H1 (cell line): ENCODE measurements around the gene ENSA. TPM values are rescaled to one million over a fixed set of nuclear protein-coding genes. Genes with fewer than 3 reads are reported as not detected.
"Not testable (repeated sequence)": the region's sequence is repeated elsewhere in the genome, so short reads cannot be mapped to it uniquely, and the experiment has no call there.

ENCODE experiments used
- CTCF ChIA-PET: fragments of 300-600 bp; sonication (Branson Sonifier 250); formaldehyde crosslinking; loops from one replicate; lab custom pipeline; 2021; ENCODE audit not compliant: partially characterized antibody; lab: Charles Lee
- POLR2A ChIA-PET: fragments of 300-600 bp; sonication (Branson Sonifier 250); formaldehyde crosslinking; loops from one replicate; lab custom pipeline; 2021; ENCODE audit warnings: inconsistent platforms; ENCODE audit not compliant: partially characterized antibody; lab: Charles Lee
- DNase-seq, 2 experiments: peaks; one replicate each; pipeline versions ENCODE4 v3.0.0 to v3.0.0-alpha.2; 2010 to 2022; ENCODE audit warnings: low spot score in 2 of 2, low read depth in 1 of 2, mixed read lengths in 1 of 2
- FAIRE-seq: peaks from 2 replicates; lab custom pipeline; 2011; peaks lifted over from hg19 to GRCh38; lab: Jason Lieb, UNC
- H2AFZ ChIP-seq: 2 replicates; pipeline ENCODE4 v1.8.1; 2012; ENCODE audit warnings: low read length, inconsistent platforms
- H2AK5ac ChIP-seq: 2 replicates; pipeline ENCODE4 v1.6.1; 2013; ENCODE audit warnings: low read depth, low read length
- H2BK120ac ChIP-seq: replicated peaks from 2 replicates; pipeline ENCODE3; 2013; ENCODE audit warnings: low read depth, low read length, inconsistent platforms
- H2BK12ac ChIP-seq: 2 replicates; pipeline ENCODE4 v1.6.1; 2013; ENCODE audit warnings: low read depth, low read length
- H2BK15ac ChIP-seq: 2 replicates; pipeline ENCODE4 v1.6.1; 2013; ENCODE audit warnings: low read length
- H2BK20ac ChIP-seq: 2 replicates; pipeline ENCODE4 v1.6.1; 2013; ENCODE audit warnings: low read length
- H2BK5ac ChIP-seq: 2 replicates; pipeline ENCODE4 v1.6.1; 2013; ENCODE audit warnings: low read depth, low read length
- H3K14ac ChIP-seq: 2 replicates; pipeline ENCODE4 v1.6.1; 2013; ENCODE audit warnings: inconsistent platforms; ENCODE audit not compliant: insufficient read length
- H3K18ac ChIP-seq: 2 replicates; pipeline ENCODE4 v1.6.1; 2013; ENCODE audit warnings: low read length; ENCODE audit errors: extremely low read depth
- H3K23ac ChIP-seq: 2 replicates; pipeline ENCODE4 v1.6.1; 2013; ENCODE audit warnings: inconsistent platforms; ENCODE audit not compliant: insufficient read length
- H3K23me2 ChIP-seq: 2 replicates; pipeline ENCODE4 v1.6.1; 2013; ENCODE audit warnings: low read depth, low read length
- H3K27ac ChIP-seq: 2 replicates; pipeline ENCODE4 v1.6.1; 2011; ENCODE audit warnings: low read depth, low read length, inconsistent platforms
- H3K27me3 ChIP-seq, 4 experiments: replicated peaks in 1 of 4; 1 replicate in 1 of 4; 2 replicates in 3 of 4; pipeline versions ENCODE4 v1.6.1 to v1.8.1; 2011 to 2013; ENCODE audit warnings: low read length in 3 of 4, mild to moderate bottlenecking in 3 of 4, inconsistent platforms in 2 of 4, mixed read lengths in 2 of 4, moderate library complexity in 1 of 4; ENCODE audit not compliant: control insufficient read depth in 3 of 4, insufficient read depth in 3 of 4; ENCODE audit errors: extremely low read depth in 1 of 4
- H3K36me3 ChIP-seq, 4 experiments: 2 replicates each; pipeline versions ENCODE4 v1.6.1 to v1.8.1; 2011 to 2013; ENCODE audit warnings: mild to moderate bottlenecking in 4 of 4, low read length in 3 of 4, moderate library complexity in 2 of 4, control low read depth in 1 of 4, inconsistent platforms in 1 of 4; ENCODE audit not compliant: insufficient read depth in 4 of 4, control insufficient read depth in 2 of 4
- H3K4ac ChIP-seq: replicated peaks from 2 replicates; pipeline ENCODE3; 2013; ENCODE audit warnings: low read length, low read depth, mixed read lengths, inconsistent platforms; ENCODE audit not compliant: insufficient read length
- H3K4me1 ChIP-seq, 4 experiments: replicated peaks in 1 of 4; 1 replicate in 1 of 4; 2 replicates in 3 of 4; pipeline versions ENCODE4 v1.6.1 to v1.8.1; 2011 to 2013; ENCODE audit warnings: low read length in 3 of 4, inconsistent platforms in 2 of 4, mixed read lengths in 1 of 4; ENCODE audit not compliant: insufficient read depth in 4 of 4, control insufficient read depth in 3 of 4
- H3K4me2 ChIP-seq, 2 experiments: 2 replicates each; pipeline versions ENCODE4 v1.6.1 to v1.8.1; 2011 to 2013; ENCODE audit warnings: low read depth in 2 of 2, low read length in 2 of 2, control low read depth in 1 of 2, inconsistent platforms in 1 of 2, mild to moderate bottlenecking in 1 of 2; ENCODE audit not compliant: insufficient read depth in 1 of 2
- H3K4me3 ChIP-seq, 4 experiments: fragments of 200-600, 300-600 bp in 1 of 4; sonication (generic), shearing (Covaris generic), sonication (Bioruptor Twin) in 1 of 4; 2 replicates each; pipeline versions ENCODE4 v1.5.1 to v1.8.1; 2011 to 2016; ENCODE audit warnings: low read length in 4 of 4, low read depth in 3 of 4, control low read depth in 2 of 4, inconsistent platforms in 2 of 4, mild to moderate bottlenecking in 2 of 4, mixed read lengths in 1 of 4, moderate library complexity in 1 of 4; ENCODE audit not compliant: insufficient read depth in 2 of 4; ENCODE audit errors: extremely low read depth in 1 of 4
- H3K56ac ChIP-seq: replicated peaks from 2 replicates; pipeline ENCODE3; 2013; ENCODE audit warnings: low read depth, mild to moderate bottlenecking, mixed read lengths, low read length, inconsistent platforms; ENCODE audit not compliant: insufficient read length
- H3K79me1 ChIP-seq: 2 replicates; pipeline ENCODE4 v1.6.1; 2013; ENCODE audit warnings: low read depth, low read length, control low read depth
- H3K79me2 ChIP-seq, 2 experiments: 2 replicates each; pipeline versions ENCODE4 v1.6.1 to v1.8.1; 2012 to 2013; ENCODE audit warnings: low read length in 2 of 2, mild to moderate bottlenecking in 2 of 2, inconsistent platforms in 1 of 2; ENCODE audit not compliant: insufficient read depth in 2 of 2, control insufficient read depth in 1 of 2
- H3K9ac ChIP-seq, 4 experiments: replicated peaks in 1 of 4; 1 replicate in 1 of 4; 2 replicates in 3 of 4; pipeline versions ENCODE4 v1.6.1 to v1.8.1; 2011 to 2013; ENCODE audit warnings: low read depth in 3 of 4, low read length in 3 of 4, control low read depth in 2 of 4, mild to moderate bottlenecking in 2 of 4, moderate library complexity in 2 of 4, inconsistent platforms in 1 of 4; ENCODE audit errors: extremely low read depth in 1 of 4
- H3K9me3 ChIP-seq, 2 experiments: 2 replicates each; pipeline versions ENCODE4 v1.6.1 to v1.8.1; 2012 to 2013; ENCODE audit warnings: mild to moderate bottlenecking in 2 of 2, moderate library complexity in 2 of 2, control low read depth in 1 of 2, inconsistent platforms in 1 of 2, low read depth in 1 of 2, low read length in 1 of 2, mixed read lengths in 1 of 2; ENCODE audit not compliant: insufficient read depth in 2 of 2
- H4K20me1 ChIP-seq, 2 experiments: replicated peaks in 1 of 2; 2 replicates each; pipeline versions ENCODE3 to v1.8.1; 2011 to 2013; ENCODE audit warnings: inconsistent platforms in 2 of 2, low read length in 2 of 2, mild to moderate bottlenecking in 1 of 2; ENCODE audit not compliant: insufficient read depth in 2 of 2, control insufficient read depth in 1 of 2
- H4K5ac ChIP-seq: 2 replicates; pipeline ENCODE4 v1.6.1; 2013; ENCODE audit warnings: low read length, low read depth, mixed read lengths, inconsistent platforms; ENCODE audit not compliant: insufficient read length
- H4K8ac ChIP-seq: 2 replicates; pipeline ENCODE4 v1.8.0; 2013; ENCODE audit warnings: mild to moderate bottlenecking, moderate library complexity, low read length, inconsistent platforms; ENCODE audit not compliant: insufficient read depth; ENCODE audit errors: extremely low read depth
- H4K91ac ChIP-seq: replicated peaks from 2 replicates; pipeline ENCODE3; 2013; ENCODE audit warnings: low read length, mixed read lengths, inconsistent platforms; ENCODE audit not compliant: insufficient read length
- WGBS, 2 experiments: shearing (Covaris generic) in 1 of 2; methylation state at CpG; one replicate each; pipeline versions ENCODE4 v1.1.6 to v1.1.7; 2013 to 2015; ENCODE audit warnings: low lambda C conversion rate in 2 of 2, mixed read lengths in 2 of 2, inconsistent platforms in 1 of 2, low coverage in 1 of 2, missing lambda C conversion rate in 1 of 2; ENCODE audit not compliant: insufficient replicate concordance in 2 of 2, insufficient coverage in 1 of 2, insufficient read length in 1 of 2; ENCODE audit errors: extremely low coverage in 1 of 2, missing lambda C conversion rate in 1 of 2; 5-methylcytosine and 5-hydroxymethylcytosine counted together
- polyA plus RNA-seq, 7 experiments: library from polyadenylated mRNA; depleted of rRNA in 3 of 7; stranded (reverse) in 5 of 7; unstranded in 2 of 7; fragments of >200 nt in 5 of 7; fragments of 200-250 nt in 2 of 7; gene quantifications; 1 replicate in 5 of 7; 2 replicates in 1 of 7; 4 replicates in 1 of 7; pipeline versions ENCODE4 v1.2.1 to v1.2.3, GENCODE V29; 2011 to 2013; ENCODE audit warnings: missing spikeins in 2 of 7, mixed read lengths in 2 of 7
- total RNA-seq: library from RNA; stranded (reverse); fragmentation: NEBNext Ultra II Directional; extraction: Animal tissue kit (Norgen Biotek cat#: 25700); gene quantifications from 2 replicates; pipeline ENCODE4 v1.2.1, GENCODE V29; 2021

ENSA gene
- total and polyA plus RNA-seq, 2 of the 8 experiments (the other 6 are each of a cell fraction or from before 2014, with no cell fraction given) = 48.2 to 229 TPM

DNA sequence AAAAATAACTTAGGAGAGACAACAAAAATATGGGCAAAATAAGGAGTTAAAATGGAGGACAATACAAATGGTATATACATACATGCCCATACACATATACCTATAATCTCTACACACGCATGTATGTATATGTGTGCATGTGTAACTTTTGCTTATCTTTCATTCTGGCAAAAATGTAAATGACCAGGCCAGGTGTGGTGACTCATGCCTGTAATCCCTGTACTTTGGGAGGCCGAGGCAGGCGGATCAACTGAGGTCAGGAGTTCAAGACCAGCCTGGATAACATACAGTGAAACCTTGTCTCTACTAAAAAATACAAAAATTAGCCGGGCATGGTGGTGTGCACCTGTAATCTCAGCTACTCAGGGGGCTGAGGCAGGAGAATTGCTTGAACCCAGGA, 31.1 kb downstream of the ENSA start:
- not testable (repeated sequence) for DNase-seq, H3K4me2 ChIP-seq, H3K4ac ChIP-seq, H4K8ac ChIP-seq, H3K56ac ChIP-seq, H3K14ac ChIP-seq, H2AK5ac ChIP-seq, H3K18ac ChIP-seq, H3K27ac ChIP-seq, H2AFZ ChIP-seq, H2BK120ac ChIP-seq, H3K79me2 ChIP-seq, H3K4me1 ChIP-seq, H2BK12ac ChIP-seq, H4K91ac ChIP-seq, H2BK20ac ChIP-seq, FAIRE-seq, H4K5ac ChIP-seq, H4K20me1 ChIP-seq, H3K27me3 ChIP-seq, H3K36me3 ChIP-seq, H2BK15ac ChIP-seq, H3K23me2 ChIP-seq, H2BK5ac ChIP-seq, H3K9ac ChIP-seq, H3K79me1 ChIP-seq, H3K9me3 ChIP-seq, H3K23ac ChIP-seq, H3K4me3 ChIP-seq
- WGBS, 2 experiments = 90% methylated on average over 4 of the region's 4 CpGs; no CpG with 5 or more reads in 1 of the 2 experiments
- ChIA-PET CTCF (interaction anchor here (0.7 to 1.8 kb wide), 5 partner anchors 10 to 214 kb away, joined by 3 to 5 read pairs (median 4); partner anchors contain the start of gene MCL1), POLR2A (interaction anchor here (1.0 to 43.5 kb wide), 4 partner anchors 16 to 31 kb away, joined by 3 to 1380 read pairs (median 4); partner anchors contain the start of genes ADAMTSL4 and MCL1)
